ENCODE data around the gene GARNL3.

- TF ChIP-seq EZH2 (IDR thresholded peaks at IDR 0.05; ENCODE audit: borderline replicate concordance, low read depth, low read length, severe bottlenecking) = no peak
- no peak for TF ChIP-seq CTCF (IDR thresholded peaks at IDR 0.05; ENCODE audit: extremely low read depth in 1 of 2, insufficient read depth in 1 of 2, low read depth in 1 of 2, low read length in 2 of 2)
- TF ChIP-seq POLR2AphosphoS5 (IDR thresholded peaks at IDR 0.05; ENCODE audit: insufficient read depth, low read depth, low read length) = no peak
- no peak for TF ChIP-seq FOS (IDR thresholded peaks at IDR 0.05; ENCODE audit: borderline replicate concordance, insufficient read depth, low read length)
- TF ChIP-seq POLR2A (IDR thresholded peaks at IDR 0.05; ENCODE audit: low read depth, low read length) = no peak
- TF ChIP-seq JUN (IDR thresholded peaks at IDR 0.05; ENCODE audit: borderline replicate concordance, insufficient read depth, insufficient read length, low read depth) = no peak
- TF ChIP-seq MAX (IDR thresholded peaks at IDR 0.05; ENCODE audit: insufficient read depth, insufficient read length) = no peak
- no peak for TF ChIP-seq GATA2 (IDR thresholded peaks at IDR 0.05; ENCODE audit: insufficient read depth, insufficient read length, low read depth, low read length)
Observed at GRCh38 chr9:127340721-127341120, 76.1 kb downstream of the GARNL3 start.
